B cell (primary cell): Measurements from ENCODE around the gene EHD1. TPM values are rescaled to one million over a fixed set of nuclear protein-coding genes. Genes with fewer than 3 reads are reported as not detected.

ENCODE experiments used
- ATAC-seq: fragments of 200-7000 bp; cut with Tn5 transposase; one replicate; pipeline ENCODE4 v1.10.0; 2021; ENCODE audit warnings: low read depth, mild to moderate bottlenecking, moderate number of reproducible peaks, moderate library complexity
- CTCF ChIA-PET: fragments of 350-600 bp; sonication (Branson Sonifier 250); formaldehyde crosslinking; loops from one replicate; lab custom pipeline; 2021; ENCODE audit warnings: antibody characterized with exemption, inconsistent platforms; lab: Charles Lee
- POLR2A ChIA-PET: fragments of 350-600 bp; sonication (Branson Sonifier 250); formaldehyde crosslinking; loops from one replicate; lab custom pipeline; 2021; ENCODE audit warnings: antibody characterized with exemption; lab: Charles Lee
- DNase-seq: peaks from one replicate; pipeline ENCODE4 v3.0.0; 2013
- H2AFZ ChIP-seq: 2 replicates; pipeline ENCODE4 v1.6.1; 2012; ENCODE audit warnings: mild to moderate bottlenecking, low read depth, low read length; ENCODE audit not compliant: insufficient read depth, poor library complexity, severe bottlenecking
- H3K27ac ChIP-seq, 2 donors: 1 replicate in 1 of 2; 2 replicates in 1 of 2; pipeline ENCODE4 v1.5.1; 2012 to 2013; ENCODE audit warnings: low read length in 2 of 2, mild to moderate bottlenecking in 2 of 2, moderate library complexity in 1 of 2
- H3K27me3 ChIP-seq, 4 experiments: fragments of 200-600 bp in 1 of 4; sonication (generic) in 1 of 4; replicated peaks in 1 of 4; 1 replicate in 2 of 4; 2 replicates in 2 of 4; pipeline versions ENCODE4 v1.6.1 to v1.7.0; 2013 to 2016; ENCODE audit warnings: low read length in 3 of 4, mild to moderate bottlenecking in 2 of 4, mixed read lengths in 1 of 4, moderate library complexity in 1 of 4; ENCODE audit not compliant: insufficient read depth in 4 of 4, control insufficient read depth in 3 of 4; ENCODE audit errors: control extremely low read depth in 1 of 4
- H3K36me3 ChIP-seq, 2 experiments: replicated peaks in 1 of 2; 1 replicate in 1 of 2; 2 replicates in 1 of 2; pipeline versions ENCODE4 v1.6.1 to v1.7.1; 2013; ENCODE audit warnings: low read length in 1 of 2; ENCODE audit not compliant: insufficient read depth in 2 of 2, control insufficient read depth in 1 of 2; ENCODE audit errors: control extremely low read depth in 1 of 2, extremely low read depth in 1 of 2
- H3K4me1 ChIP-seq, 2 donors: fragments of 200-600 bp in 1 of 2; sonication (generic) in 1 of 2; 1 replicate in 1 of 2; 2 replicates in 1 of 2; pipeline versions ENCODE4 v1.5.1 to v1.6.1; 2013 to 2017; ENCODE audit warnings: low read length in 2 of 2; ENCODE audit not compliant: control insufficient read depth in 2 of 2, insufficient read depth in 2 of 2
- H3K4me2 ChIP-seq: replicated peaks from 2 replicates; pipeline ENCODE3; 2012; ENCODE audit warnings: mild to moderate bottlenecking, low read depth, low read length; ENCODE audit not compliant: poor library complexity, severe bottlenecking
- H3K4me3 ChIP-seq, 5 experiments: fragments of 200-600 bp in 1 of 5; sonication (generic) in 1 of 5; 1 replicate in 3 of 5; 2 replicates in 2 of 5; pipeline versions ENCODE4 v1.5.1 to v1.7.0; 2011 to 2016; ENCODE audit warnings: low read length in 4 of 5, mild to moderate bottlenecking in 4 of 5, low read depth in 2 of 5, control low read depth in 1 of 5, moderate library complexity in 1 of 5; ENCODE audit not compliant: insufficient read depth in 1 of 5; ENCODE audit errors: control extremely low read depth in 1 of 5, extremely low read depth in 1 of 5
- H3K79me2 ChIP-seq: fragments of 200-600 bp; sonication (generic); one replicate; pipeline ENCODE4 v1.6.0; 2016; ENCODE audit warnings: low read length; ENCODE audit not compliant: control insufficient read depth, insufficient read depth
- H3K9ac ChIP-seq: fragments of 200-600 bp; sonication (generic); 2 replicates; pipeline ENCODE4 v1.6.1; 2017; ENCODE audit warnings: mild to moderate bottlenecking, low read length, moderate library complexity
- H3K9me3 ChIP-seq, 3 donors: one replicate each; pipeline versions ENCODE4 v1.6.1 to v1.7.1; 2013; ENCODE audit warnings: low read length in 2 of 3; ENCODE audit not compliant: control insufficient read depth in 2 of 3, insufficient read depth in 1 of 3; ENCODE audit errors: control extremely low read depth in 1 of 3
- H4K20me1 ChIP-seq: 2 replicates; pipeline ENCODE4 v1.6.0; 2012; ENCODE audit warnings: mild to moderate bottlenecking, low read length; ENCODE audit not compliant: insufficient read depth, control insufficient read depth, poor library complexity, severe bottlenecking
- H3K27ac Mint-ChIP-seq: one replicate; pipeline ENCODE4 v1.8.0; 2021; ENCODE audit warnings: mixed read lengths
- H3K27me3 Mint-ChIP-seq: one replicate; pipeline ENCODE4 v1.8.0; 2021; ENCODE audit warnings: mixed read lengths
- H3K4me1 Mint-ChIP-seq: one replicate; pipeline ENCODE4 v1.8.0; 2021; ENCODE audit warnings: mixed read lengths
- H3K4me3 Mint-ChIP-seq: one replicate; pipeline ENCODE4 v1.8.0; 2021; ENCODE audit warnings: mixed read lengths
- H3K9me3 Mint-ChIP-seq: one replicate; pipeline ENCODE4 v1.8.0; 2022; ENCODE audit warnings: mixed read lengths; ENCODE audit not compliant: insufficient read depth
- CTCF ChIP-seq: fragments of 200-600 bp; IDR thresholded peaks from one replicate; pipeline ENCODE4 v1.8.0; 2022; ENCODE audit warnings: antibody characterized with exemption, mild to moderate bottlenecking
- EZH2 ChIP-seq: IDR thresholded peaks from 2 replicates; pipeline ENCODE4 v1.6.1; 2012; ENCODE audit warnings: borderline replicate concordance, low read depth, mild to moderate bottlenecking, moderate library complexity, low read length; ENCODE audit not compliant: insufficient read depth, poor library complexity, severe bottlenecking
- WGBS: methylation state at CpG from one replicate; pipeline ENCODE4 v1.1.5; 2013; ENCODE audit warnings: missing lambda C conversion rate; ENCODE audit not compliant: insufficient coverage; 5-methylcytosine and 5-hydroxymethylcytosine counted together
- intact Hi-C: fragments of 100-400 bp; cut with micrococcal nuclease; formaldehyde crosslinking; loops from one replicate; pipeline ENCODE4 v1.10.0; 2022
- polyA plus RNA-seq: library from polyadenylated mRNA; depleted of rRNA; stranded (reverse); fragments of >200 nt; gene quantifications from 2 replicates; pipeline ENCODE4 v1.2.3, GENCODE V29; 2012
- total RNA-seq, 2 donors: library from RNA; stranded (reverse); fragments of 120-200 nt in 1 of 2; gene quantifications; 1 replicate in 1 of 2; 2 replicates in 1 of 2; pipeline versions ENCODE4 v1.2.3 to v1.2.4, GENCODE V29; 2013 to 2022

Gene EHD1
- total and polyA plus RNA-seq, 2 donors (not counting 1 experiment from before 2014, with no cell fraction given): 208 to 280 TPM

GRCh38 chr11:64872790-64873488 is 5.5 kb downstream of the EHD1 start:
- peaks cover 96% of the 10 kb centered on the region for H4K20me1 ChIP-seq
- Mint-ChIP-seq H3K27me3 (no peaks in the 10 kb centered on the region), H3K4me3 (peak overlapping the region; percentile 70), H3K4me1 (peaks cover 88% of the 10 kb centered on the region), H3K27ac (peak overlapping the region; percentile 70), H3K9me3 (no peaks in the 10 kb centered on the region)
- ChIA-PET CTCF (interaction anchor here (1.1 to 30.2 kb wide), 4 partner anchors 15 to 249 kb away, joined by 4 to 1254 read pairs (median 36); partner anchors contain the start of genes CDC42BPG, FAU and MRPL49), POLR2A (interaction anchor here (0.7 to 10.0 kb wide), 6 partner anchors 8 to 1717 kb away, joined by 4 to 158 read pairs (median 4); no protein-coding TSS in a partner anchor)
- intact Hi-C loops: no loop called here
- H3K36me3 ChIP-seq: peaks cover 0 to 69% of the 10 kb centered on the region in 2 experiments
- H3K4me3 ChIP-seq: no peak overlapping the region
- 70% methylated on average over 5 of the region's 8 CpGs for WGBS
- H3K27me3 ChIP-seq: no peaks in the 10 kb centered on the region
- DNase-seq (no peak), ATAC-seq (no peak)
- peak overlapping the region; percentile 0 to 5 for H3K27ac ChIP-seq
- peak overlapping the region; percentile 49 for H3K4me2 ChIP-seq
- no peak for TF ChIP-seq CTCF
- TF ChIP-seq EZH2: no peak
- no peak overlapping the region for H2AFZ ChIP-seq
- H3K79me2 ChIP-seq: peaks cover 100% of the 10 kb centered on the region
- H3K4me1 ChIP-seq: peaks cover 82 to 91% of the 10 kb centered on the region in 2 donors
- no peak overlapping the region for H3K9ac ChIP-seq
- peaks cover 0 to 2% (median 0%) of the 10 kb centered on the region in 3 donors for H3K9me3 ChIP-seq

- intact Hi-C loops: no loop called here
- Histone ChIP-seq H3K36me3 (peaks cover 0 to 74% of the 10 kb centered on the region in 2 experiments), H2AFZ (no peak overlapping the region), H3K79me2 (peaks cover 100% of the 10 kb centered on the region), H3K9ac (peak overlapping the region; percentile 20), H3K27ac (peak overlapping the region in 1 of 2 donors; percentile 37), H3K27me3 (no peaks in the 10 kb centered on the region), H3K4me1 (peaks cover 83 to 96% of the 10 kb centered on the region in 2 donors), H3K4me2 (peak overlapping the region; percentile 60), H4K20me1 (peaks cover 82% of the 10 kb centered on the region), H3K9me3 (peaks cover 0 to under 1% (median 0%) of the 10 kb centered on the region in 3 donors), H3K4me3 (peak overlapping the region in 1 of 5 experiments; percentile 39)
- TF ChIP-seq CTCF: no peak
- no peak for TF ChIP-seq EZH2
- peak overlapping the region; percentile 88 for H3K27ac Mint-ChIP-seq
- no peaks in the 10 kb centered on the region for H3K9me3 Mint-ChIP-seq
- POLR2A ChIA-PET: interaction anchor here (0.6 kb wide), 1 partner anchor 568 kb away, joined by 3 read pairs; no protein-coding TSS in a partner anchor
- DNase-seq (no peak), ATAC-seq (no peak)
- WGBS: no CpG with 5 or more reads among the region's 3 CpGs
- CTCF ChIA-PET: interaction anchor here (30.2 kb wide), 1 partner anchor 15 kb away, joined by 1254 read pairs; the partner anchor contains the start of gene CDC42BPG
- peaks cover 89% of the 10 kb centered on the region for H3K4me1 Mint-ChIP-seq
- no peaks in the 10 kb centered on the region for H3K27me3 Mint-ChIP-seq
- peak overlapping the region; percentile 79 for H3K4me3 Mint-ChIP-seq
Measured at GRCh38 chr11:64871492-64871891, 6.9 kb downstream of the EHD1 start.
